ENCODE results near the gene TCEANC2.

- TF ChIP-seq, protein P1, sequence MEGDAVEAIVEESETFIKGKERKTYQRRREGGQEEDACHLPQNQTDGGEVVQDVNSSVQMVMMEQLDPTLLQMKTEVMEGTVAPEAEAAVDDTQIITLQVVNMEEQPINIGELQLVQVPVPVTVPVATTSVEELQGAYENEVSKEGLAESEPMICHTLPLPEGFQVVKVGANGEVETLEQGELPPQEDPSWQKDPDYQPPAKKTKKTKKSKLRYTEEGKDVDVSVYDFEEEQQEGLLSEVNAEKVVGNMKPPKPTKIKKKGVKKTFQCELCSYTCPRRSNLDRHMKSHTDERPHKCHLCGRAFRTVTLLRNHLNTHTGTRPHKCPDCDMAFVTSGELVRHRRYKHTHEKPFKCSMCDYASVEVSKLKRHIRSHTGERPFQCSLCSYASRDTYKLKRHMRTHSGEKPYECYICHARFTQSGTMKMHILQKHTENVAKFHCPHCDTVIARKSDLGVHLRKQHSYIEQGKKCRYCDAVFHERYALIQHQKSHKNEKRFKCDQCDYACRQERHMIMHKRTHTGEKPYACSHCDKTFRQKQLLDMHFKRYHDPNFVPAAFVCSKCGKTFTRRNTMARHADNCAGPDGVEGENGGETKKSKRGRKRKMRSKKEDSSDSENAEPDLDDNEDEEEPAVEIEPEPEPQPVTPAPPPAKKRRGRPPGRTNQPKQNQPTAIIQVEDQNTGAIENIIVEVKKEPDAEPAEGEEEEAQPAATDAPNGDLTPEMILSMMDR (conservative IDR thresholded peaks at IDR 0.05; ENCODE audit: low read depth, low read length), result no peak
- TF ChIP-seq EZH2 (IDR thresholded peaks at IDR 0.05; ENCODE audit: borderline replicate concordance, low read depth, low read length, poor library complexity, severe bottlenecking), result no peak
Measured at GRCh38 chr1:54136269-54136896, 83.0 kb downstream of the TCEANC2 start.

Data from A673 (cell line).